Measurements from ENCODE around the gene LYZ. TPM values are rescaled to one million over a fixed set of nuclear protein-coding genes. Genes with fewer than 3 reads are reported as not detected.

LYZ gene
- total RNA-seq, 1 experiment from 2014 or later, result not detected

DNA sequence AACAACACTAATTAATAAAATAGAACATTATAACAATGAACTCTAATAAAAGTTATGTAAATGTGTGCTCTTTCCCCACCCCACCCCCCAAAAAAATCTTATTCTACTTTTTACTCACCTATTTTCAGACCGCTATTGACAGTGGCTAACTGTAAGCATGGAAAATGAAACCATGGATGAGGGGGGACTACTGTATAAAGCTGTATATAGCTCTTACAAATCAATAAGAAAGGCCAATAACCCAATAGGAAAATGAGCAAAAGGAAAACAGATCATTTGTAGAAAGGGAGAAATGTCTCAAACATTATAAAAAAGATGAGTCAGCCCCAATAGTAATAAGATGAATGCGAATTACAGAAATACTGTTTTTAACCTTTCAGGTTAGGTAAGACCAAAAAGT lies 38.7 kb downstream of the LYZ start:
- no peak for DNase-seq (ENCODE audit: low spot score)

DNA sequence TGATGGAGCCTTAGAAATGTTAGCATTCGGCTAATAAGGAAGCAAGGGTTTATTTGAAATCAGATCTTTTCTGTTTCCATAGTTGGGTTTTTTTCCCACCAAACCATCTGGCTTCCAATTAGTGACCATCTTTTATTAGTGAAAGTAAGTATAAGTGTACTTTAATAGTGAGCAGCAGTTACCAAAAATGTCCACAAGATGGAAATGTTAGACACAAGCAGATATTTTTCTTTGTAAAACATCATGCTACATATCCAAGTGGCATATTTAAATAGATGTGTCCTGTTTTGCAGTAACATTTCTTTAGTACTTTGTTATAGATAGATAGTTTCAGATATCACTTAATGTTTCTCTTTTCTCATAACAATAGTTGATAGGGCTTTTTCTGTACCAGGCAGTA lies 40.2 kb downstream of the LYZ start:
- DNase-seq (ENCODE audit: low spot score), result peak; percentile 39

DNA sequence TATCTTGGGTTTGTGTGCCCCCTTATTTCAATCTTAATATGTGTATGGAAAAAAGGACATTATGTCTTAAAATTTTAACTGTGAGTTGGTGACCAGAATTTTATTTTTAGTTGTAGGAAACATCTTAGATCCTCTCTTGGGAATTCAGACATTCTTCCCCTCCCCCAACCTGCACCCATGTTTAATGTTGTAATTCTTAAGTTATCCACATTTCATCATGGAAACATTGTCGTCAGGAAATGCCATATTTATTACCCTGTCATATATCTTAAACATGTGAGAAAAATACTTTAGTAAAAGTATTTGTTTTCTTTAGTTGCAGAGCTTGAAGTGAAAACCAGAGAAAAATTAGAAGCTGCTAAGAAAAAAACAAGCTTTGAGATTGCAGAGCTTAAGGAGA lies 41.6 kb downstream of the LYZ start:
- DNase-seq (ENCODE audit: low spot score), result no peak

DNA sequence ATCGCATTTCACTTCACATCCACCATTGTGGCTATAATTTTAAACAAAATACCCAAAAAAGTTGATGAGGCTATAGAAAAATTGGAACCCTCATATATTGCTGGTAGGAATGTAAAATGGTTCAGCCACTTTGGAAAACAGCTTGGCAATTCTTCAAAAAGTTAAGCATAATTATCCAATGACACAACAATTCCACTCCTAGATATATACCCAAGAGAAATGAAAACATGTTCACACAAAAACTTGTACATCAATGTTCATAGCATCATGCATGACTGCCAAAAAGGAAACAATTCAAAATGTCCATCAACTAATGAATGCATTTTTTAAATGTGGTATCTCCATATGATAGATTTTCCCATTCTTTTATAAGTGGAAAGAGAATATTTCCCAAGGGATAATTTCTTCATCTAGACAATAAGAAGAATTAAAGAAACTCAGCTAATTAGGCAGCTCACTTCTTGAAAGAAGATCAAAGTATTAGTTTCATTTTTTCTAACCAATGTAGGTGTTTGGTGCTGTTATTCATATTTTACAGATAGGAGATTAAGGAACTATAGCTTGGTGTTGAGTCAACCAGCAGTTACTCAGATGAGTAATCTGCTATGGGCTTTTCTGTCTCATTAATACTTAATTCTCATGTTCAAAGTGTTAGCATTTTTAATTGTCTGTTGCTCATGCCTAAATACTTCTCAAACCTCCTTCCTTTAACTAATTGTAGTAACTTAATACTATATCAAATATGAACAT lies 44.2 kb downstream of the LYZ start:
- no peak for DNase-seq (ENCODE audit: low spot score)

DNA sequence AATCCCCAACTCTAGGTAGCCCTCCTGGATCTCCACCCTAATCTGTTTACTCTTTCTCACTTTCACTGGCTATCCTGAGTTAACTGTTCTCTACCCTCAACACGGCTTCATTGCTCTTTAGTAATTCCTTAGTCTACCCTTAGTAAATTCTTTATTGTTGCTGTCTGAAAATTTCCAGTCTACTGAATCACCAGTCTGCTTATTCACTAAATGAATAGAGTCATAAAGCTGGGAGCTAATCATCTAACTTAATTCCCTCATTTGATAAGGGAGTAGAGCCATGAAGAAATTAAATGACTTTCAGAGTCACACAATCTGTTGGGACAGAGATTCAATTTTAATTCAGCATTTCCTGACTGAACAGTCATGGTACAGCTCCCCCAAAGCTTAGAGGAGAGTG lies 47.9 kb downstream of the LYZ start:
- DNase-seq (ENCODE audit: low spot score), result no peak

GRCh38 chr12:69396963-69397362 lies 48.8 kb downstream of the LYZ start:
- DNase-seq (ENCODE audit: low spot score), result no peak

DNA sequence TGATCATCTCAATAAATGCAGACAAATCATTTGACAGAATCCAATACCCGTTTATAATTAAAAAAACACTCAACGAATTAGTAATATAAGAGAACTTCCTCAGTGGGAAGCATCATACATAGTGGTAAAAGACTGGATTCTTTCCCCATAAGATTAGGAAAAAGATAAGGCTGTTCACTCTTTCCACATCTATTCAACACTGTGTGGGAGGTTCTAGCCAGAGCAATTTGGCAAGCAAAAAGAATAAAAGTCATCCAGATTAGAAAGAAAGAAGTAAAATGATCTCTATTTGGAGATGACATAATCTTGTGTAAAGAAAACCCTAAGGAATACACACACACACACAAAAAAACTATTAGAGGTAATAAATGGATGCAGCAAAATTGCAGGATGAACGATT lies 49.8 kb downstream of the LYZ start:
- no peak for DNase-seq (ENCODE audit: low spot score)

GRCh38 chr12:69401940-69402339 lies 53.8 kb downstream of the LYZ start:
- no peak for DNase-seq (ENCODE audit: low spot score)

Other genes starting within 250 kb of the LYZ start
- 22.4 and 25.3 TPM in 2 replicates for gene CPSF6, start 108.8 kb upstream of the LYZ start, total RNA-seq (2014; rRNA removed; shearing (Covaris generic))
- 33.1 and 57.2 TPM in 2 replicates for gene YEATS4, start 11.4 kb downstream of the LYZ start, total RNA-seq (2014; rRNA removed; shearing (Covaris generic))
- 17.8 and 34.4 TPM in 2 replicates for gene FRS2, start 122.0 kb downstream of the LYZ start, total RNA-seq (2014; rRNA removed; shearing (Covaris generic))
- gene CCT2, start 237.1 kb downstream of the LYZ start, total RNA-seq (2014; rRNA removed; shearing (Covaris generic)), result 440 and 479 TPM in 2 replicates

All from H4 (cell line).